ES-I3 (cell line): ENCODE data around the gene AADACL3.
"Not testable (repeated sequence)": the region's sequence is repeated elsewhere in the genome, so short reads cannot be mapped to it uniquely, and the experiment has no call there.

Experiments used
- H3K36me3 ChIP-seq: 2 replicates; pipeline ENCODE4 v1.6.1; 2013; ENCODE audit warnings: mild to moderate bottlenecking, low read length, control low read depth, moderate library complexity; ENCODE audit not compliant: insufficient read depth
- H3K4me1 ChIP-seq: 2 replicates; pipeline ENCODE4 v1.6.1; 2013; ENCODE audit warnings: mild to moderate bottlenecking, control low read depth, low read length; ENCODE audit not compliant: insufficient read depth
- H3K9ac ChIP-seq: 2 replicates; pipeline ENCODE4 v1.6.1; 2013; ENCODE audit warnings: low read depth, mild to moderate bottlenecking, low read length, moderate library complexity
- H3K9me3 ChIP-seq: 2 replicates; pipeline ENCODE4 v1.6.1; 2013; ENCODE audit warnings: mild to moderate bottlenecking, low read length, moderate library complexity; ENCODE audit not compliant: control insufficient read depth, insufficient read depth

AADACL3 gene, protein sequence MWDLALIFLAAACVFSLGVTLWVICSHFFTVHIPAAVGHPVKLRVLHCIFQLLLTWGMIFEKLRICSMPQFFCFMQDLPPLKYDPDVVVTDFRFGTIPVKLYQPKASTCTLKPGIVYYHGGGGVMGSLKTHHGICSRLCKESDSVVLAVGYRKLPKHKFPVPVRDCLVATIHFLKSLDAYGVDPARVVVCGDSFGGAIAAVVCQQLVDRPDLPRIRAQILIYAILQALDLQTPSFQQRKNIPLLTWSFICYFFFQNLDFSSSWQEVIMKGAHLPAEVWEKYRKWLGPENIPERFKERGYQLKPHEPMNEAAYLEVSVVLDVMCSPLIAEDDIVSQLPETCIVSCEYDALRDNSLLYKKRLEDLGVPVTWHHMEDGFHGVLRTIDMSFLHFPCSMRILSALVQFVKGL

GRCh38 chr1:12715896-12716437 lies at the start of gene AADACL3:
AADACL3 (plus strand) TSS chr1:12716110; CDS start chr1:12716177, 67 bp downstream.
- Histone ChIP-seq H3K9ac (peak within 1 kb of the TSS; percentile 51), H3K4me1 (peaks cover 79% of the 10 kb centered on the region), H3K36me3 (no peaks in the 10 kb centered on the region), H3K9me3 (no peaks in the 10 kb centered on the region)

DNA sequence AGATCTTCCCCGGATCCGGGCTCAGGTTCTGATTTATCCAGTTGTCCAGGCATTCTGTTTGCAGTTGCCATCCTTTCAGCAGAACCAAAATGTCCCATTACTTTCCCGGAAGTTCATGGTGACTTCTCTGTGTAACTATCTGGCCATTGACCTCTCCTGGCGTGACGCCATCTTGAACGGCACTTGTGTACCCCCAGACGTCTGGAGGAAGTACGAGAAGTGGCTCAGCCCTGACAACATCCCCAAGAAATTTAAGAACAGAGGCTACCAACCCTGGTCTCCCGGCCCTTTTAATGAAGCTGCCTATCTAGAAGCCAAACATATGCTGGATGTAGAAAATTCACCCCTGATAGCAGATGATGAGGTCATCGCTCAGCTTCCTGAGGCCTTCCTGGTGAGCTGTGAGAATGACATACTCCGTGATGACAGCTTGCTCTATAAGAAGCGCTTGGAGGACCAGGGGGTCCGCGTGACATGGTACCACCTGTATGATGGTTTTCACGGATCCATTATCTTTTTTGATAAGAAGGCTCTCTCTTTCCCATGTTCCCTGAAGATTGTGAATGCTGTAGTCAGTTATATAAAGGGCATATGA lies 49.7 kb upstream of the AADACL3 start:
- H3K9ac ChIP-seq = no peak overlapping the region
- no peaks in the 10 kb centered on the region; the same call in 1 of the 2 replicates for H3K36me3 ChIP-seq
- peaks cover 11% of the 10 kb centered on the region for H3K9me3 ChIP-seq
- peaks cover 5% of the 10 kb centered on the region; the same call in 1 of the 2 replicates for H3K4me1 ChIP-seq

- no peak overlapping the region for H3K9ac ChIP-seq
- H3K9me3 ChIP-seq = peaks cover 11% of the 10 kb centered on the region
- H3K4me1 ChIP-seq = no peaks in the 10 kb centered on the region
- no peaks in the 10 kb centered on the region; the same call in 1 of the 2 replicates for H3K36me3 ChIP-seq
These were observed 46.3 kb upstream of the AADACL3 start for GRCh38 chr1:12669529-12670068.

GRCh38 chr1:12674358-12674757 lies 41.6 kb upstream of the AADACL3 start:
- H3K36me3 ChIP-seq = no peaks in the 10 kb centered on the region
- no peaks in the 10 kb centered on the region for H3K9me3 ChIP-seq
- no peaks in the 10 kb centered on the region for H3K4me1 ChIP-seq
- no peak overlapping the region for H3K9ac ChIP-seq

DNA sequence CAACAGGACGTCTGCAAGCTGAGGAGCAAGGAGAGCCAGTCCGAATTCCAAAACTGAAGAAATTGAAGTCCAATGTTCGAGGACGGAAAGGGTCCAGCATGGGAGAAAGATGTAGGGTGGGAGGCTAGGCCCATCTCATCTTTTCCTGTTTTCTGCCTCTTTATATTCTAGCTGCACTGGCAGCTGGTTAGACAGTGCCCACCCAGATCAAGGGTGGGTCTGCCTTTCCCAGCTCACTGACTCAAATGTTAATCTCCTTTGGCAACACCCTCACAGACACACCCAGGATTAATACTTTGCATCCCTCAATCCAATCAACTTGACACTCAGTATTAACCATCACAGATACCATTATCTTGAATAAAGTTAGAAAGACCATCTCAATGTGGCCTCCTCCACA lies 39.8 kb upstream of the AADACL3 start:
- not testable (repeated sequence) for H3K9ac ChIP-seq, H3K9me3 ChIP-seq, H3K4me1 ChIP-seq, H3K36me3 ChIP-seq

DNA sequence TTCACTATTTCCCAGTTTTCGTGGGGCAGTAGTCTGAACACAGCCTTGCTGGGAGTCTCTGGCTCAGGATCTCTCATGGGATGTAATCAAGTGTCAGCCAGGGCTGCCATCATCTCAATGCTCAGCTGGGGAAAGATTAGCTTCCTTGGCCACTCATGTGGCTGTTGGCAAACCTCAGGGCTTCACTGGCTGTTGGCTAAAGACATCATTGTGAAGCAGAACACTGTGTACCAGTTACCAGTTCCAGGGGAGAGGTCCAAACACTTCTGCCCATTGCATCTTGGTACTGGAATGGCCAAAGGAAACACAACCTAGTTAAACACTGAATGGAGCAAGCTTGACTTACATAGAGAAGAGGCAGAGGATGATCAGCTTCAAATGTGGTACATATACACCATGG lies 38.3 kb upstream of the AADACL3 start:
- no peaks in the 10 kb centered on the region for H3K36me3 ChIP-seq
- no peaks in the 10 kb centered on the region for H3K4me1 ChIP-seq
- H3K9me3 ChIP-seq = no peaks in the 10 kb centered on the region; the same call in 1 of the 2 replicates
- no peak overlapping the region for H3K9ac ChIP-seq

DNA sequence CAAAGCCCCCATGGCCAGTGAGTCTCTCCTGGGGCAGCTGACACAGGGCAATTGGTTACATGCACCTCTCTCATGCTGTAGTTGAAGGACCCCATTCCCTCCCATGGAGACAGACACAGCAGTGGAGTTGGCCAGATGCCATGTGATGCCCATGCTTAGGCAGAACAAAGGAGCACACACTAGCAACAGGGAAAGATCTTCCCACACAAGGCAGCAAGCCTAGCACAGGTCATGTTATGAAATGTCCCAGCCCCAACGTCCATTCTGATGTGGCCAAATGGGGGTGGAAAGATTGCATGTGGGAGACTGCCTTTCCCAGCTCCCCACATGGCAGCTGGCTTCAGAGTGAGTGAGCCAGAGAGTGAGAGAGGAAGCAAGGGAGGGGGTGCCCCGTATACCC lies 37.6 kb upstream of the AADACL3 start:
- Histone ChIP-seq H3K36me3 (no peaks in the 10 kb centered on the region), H3K9ac (no peak overlapping the region), H3K9me3 (no peaks in the 10 kb centered on the region; the same call in 1 of the 2 replicates), H3K4me1 (no peaks in the 10 kb centered on the region)

DNA sequence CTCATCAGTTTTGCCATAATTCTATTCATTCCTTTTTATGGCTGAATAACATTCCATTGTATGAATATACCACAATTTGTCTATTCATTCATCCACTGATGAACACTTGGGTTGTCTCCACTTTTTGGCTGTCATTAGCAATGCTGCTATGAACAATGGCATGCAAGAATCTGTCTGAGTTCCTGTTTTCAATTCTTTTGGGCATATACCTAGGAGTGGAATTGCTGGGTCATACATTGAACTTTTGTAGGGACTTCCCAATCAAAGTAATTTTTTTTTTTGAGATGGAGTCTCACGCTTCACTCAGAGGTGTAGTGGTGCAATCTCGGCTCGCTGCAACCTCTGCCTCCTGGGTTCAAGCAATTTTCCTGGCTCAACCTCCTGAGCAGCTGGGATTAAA lies 37.1 kb upstream of the AADACL3 start:
- Histone ChIP-seq H3K9me3 (no peaks in the 10 kb centered on the region; the same call in 1 of the 2 replicates), H3K4me1 (no peaks in the 10 kb centered on the region), H3K36me3 (no peaks in the 10 kb centered on the region), H3K9ac (no peak overlapping the region)

DNA sequence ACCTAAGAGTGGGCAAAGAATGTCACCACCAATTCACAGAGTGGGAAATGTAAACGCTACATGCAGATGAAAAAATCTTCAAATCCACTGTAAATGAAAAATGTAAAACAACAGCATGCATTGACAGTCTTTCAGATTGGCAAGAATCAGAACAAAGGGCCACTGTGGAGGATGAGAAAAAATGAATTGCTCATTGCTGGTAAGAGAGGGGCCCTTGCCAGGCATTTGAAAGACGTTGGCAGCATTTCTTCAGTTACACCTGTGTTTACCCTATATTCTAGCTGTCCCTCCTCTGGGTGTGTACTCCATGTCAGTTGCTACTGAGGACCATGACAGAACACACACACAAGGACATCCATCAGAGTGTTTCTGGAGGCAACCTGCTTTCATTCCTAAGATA lies 25.8 kb upstream of the AADACL3 start:
- no peaks in the 10 kb centered on the region for H3K9me3 ChIP-seq
- H3K36me3 ChIP-seq = no peaks in the 10 kb centered on the region
- H3K4me1 ChIP-seq = 0 out of 2 replicates have a peak, but pooled peaks cover 2% of the 10 kb centered on the region
- H3K9ac ChIP-seq = no peak overlapping the region

GRCh38 chr1:12692967-12693782 lies 22.7 kb upstream of the AADACL3 start:
- no peaks in the 10 kb centered on the region for H3K36me3 ChIP-seq
- 0 out of 2 replicates have a peak, but pooled peaks cover 2% of the 10 kb centered on the region for H3K4me1 ChIP-seq
- H3K9me3 ChIP-seq = no peaks in the 10 kb centered on the region; the same call in 1 of the 2 replicates
- no peak overlapping the region for H3K9ac ChIP-seq

GRCh38 chr1:12696658-12697057 lies 19.3 kb upstream of the AADACL3 start:
- H3K9me3 ChIP-seq = no peaks in the 10 kb centered on the region; the same call in 1 of the 2 replicates

GRCh38 chr1:12697397-12697796 lies 18.5 kb upstream of the AADACL3 start:
- Histone ChIP-seq H3K9me3 (no peaks in the 10 kb centered on the region; the same call in 1 of the 2 replicates), H3K9ac (no peak overlapping the region), H3K4me1 (0 out of 2 replicates have a peak, but pooled peaks cover 2% of the 10 kb centered on the region), H3K36me3 (no peaks in the 10 kb centered on the region)

More at GRCh38 chr1:12696658-12697057, 19.3 kb upstream of the AADACL3 start:
- Histone ChIP-seq H3K9ac (no peak overlapping the region), H3K4me1 (0 out of 2 replicates have a peak, but pooled peaks cover 2% of the 10 kb centered on the region), H3K36me3 (no peaks in the 10 kb centered on the region)

GRCh38 chr1:12703821-12704451 lies 12.0 kb upstream of the AADACL3 start:
- Histone ChIP-seq H3K36me3 (peaks cover 10% of the 10 kb centered on the region; the same call in 1 of the 2 replicates), H3K4me1 (no peaks in the 10 kb centered on the region), H3K9ac (no peak overlapping the region), H3K9me3 (peaks cover 10% of the 10 kb centered on the region)
